GM21390 (cell line): ENCODE data around the gene IFITM10.

Experiments
- ATAC-seq: cut with Tn5 transposase; IDR thresholded peaks from one replicate; pipeline ENCODE4 v1.9.1; 2021; ENCODE audit not compliant: unreplicated experiment

IFITM10 gene

DNA sequence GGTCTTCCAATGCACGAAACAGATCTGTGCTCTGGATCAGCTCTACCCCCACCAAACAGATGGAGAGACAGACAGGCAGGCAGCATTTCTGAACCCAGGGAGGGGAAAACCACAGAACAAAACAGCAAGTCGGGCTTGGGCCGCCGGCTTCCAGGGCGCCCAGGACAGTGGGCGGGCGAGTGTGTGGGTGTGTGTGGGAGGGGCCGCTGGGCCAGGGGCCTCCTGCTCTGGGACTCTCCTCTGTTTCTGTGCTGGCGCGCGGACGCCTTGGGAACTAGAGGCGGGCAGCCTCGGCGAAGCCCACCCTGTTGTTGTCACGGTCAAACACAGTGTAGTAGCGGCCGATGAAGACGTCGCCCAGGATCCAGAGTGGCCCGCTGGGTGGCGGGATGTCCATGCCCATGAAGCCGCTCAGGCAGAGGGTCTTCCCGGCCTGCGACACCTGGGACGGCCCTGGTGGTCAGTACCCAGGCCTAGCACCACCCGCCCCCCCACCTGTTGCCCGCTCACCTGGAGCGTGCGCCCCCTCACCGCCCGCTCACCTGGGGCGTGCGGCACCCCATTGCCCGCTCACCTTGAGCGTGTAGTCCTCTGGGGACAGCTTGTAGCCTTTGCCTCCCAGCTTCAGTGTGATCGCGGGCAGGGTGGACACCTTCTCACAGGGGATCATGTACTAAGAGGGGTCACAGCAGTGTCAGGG, 3.0 kb upstream of the IFITM10 start:
- ATAC-seq: no peak

DNA sequence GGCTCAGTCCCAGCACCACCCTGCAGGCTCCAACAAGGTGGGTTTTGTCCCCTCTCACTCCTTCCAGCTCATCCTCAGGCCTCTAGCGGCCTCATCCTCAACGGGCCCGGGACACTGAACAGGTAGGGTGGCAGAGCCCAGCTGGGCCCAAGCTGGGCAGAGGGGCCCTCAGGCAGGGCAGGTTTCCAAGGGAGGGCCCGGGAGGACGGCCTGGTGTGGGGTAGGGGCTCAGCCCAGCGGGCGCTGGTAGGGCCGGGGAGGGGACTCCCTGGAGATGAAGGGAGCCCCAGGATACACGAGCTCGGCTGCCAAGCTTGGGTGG, 2.5 kb upstream of the IFITM10 start:
- ATAC-seq: no peak

DNA sequence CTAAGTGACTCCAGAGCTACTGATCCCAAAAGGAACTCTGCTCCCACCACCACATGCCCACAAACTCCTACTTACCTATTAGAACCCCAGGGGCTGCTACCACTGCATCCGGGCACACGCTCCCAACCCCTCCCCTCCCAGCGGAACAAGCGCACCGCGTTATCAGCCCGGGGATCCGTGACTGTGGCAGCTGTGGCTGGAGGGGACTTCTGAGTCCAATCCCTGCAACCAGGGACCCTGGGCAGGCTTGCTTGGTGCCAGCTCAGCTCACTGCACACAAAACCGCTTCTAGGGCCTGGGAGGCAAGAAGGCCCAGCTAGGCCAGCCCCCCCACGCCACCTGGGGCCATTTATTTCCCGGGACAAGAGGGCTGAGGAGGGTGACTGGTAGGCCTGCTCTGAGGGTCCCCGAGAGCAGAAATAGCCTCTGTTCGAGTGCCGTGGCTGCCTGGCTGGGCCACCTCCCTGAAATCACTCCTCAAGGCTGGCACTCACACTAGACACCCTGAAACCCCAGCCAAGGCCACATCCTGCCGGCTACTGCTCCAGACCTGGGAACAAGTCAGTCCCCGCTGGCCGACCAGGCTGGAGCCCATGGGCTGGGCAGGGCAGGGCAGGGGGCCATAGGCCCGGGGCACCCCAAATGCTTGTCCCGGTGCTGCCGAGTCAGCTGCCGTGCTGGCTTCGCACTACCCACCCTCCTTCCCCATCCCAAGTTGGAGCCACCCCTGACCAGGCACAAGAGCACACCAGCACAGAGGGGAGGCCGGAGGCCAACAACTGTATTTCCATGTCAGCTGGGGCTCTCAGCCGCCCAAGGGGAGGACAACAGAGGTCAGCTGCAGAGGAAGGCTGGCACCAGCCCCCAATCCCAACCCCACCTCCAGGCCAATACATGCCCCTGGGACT, 1.9 kb upstream of the IFITM10 start:
- ATAC-seq: no peak

DNA sequence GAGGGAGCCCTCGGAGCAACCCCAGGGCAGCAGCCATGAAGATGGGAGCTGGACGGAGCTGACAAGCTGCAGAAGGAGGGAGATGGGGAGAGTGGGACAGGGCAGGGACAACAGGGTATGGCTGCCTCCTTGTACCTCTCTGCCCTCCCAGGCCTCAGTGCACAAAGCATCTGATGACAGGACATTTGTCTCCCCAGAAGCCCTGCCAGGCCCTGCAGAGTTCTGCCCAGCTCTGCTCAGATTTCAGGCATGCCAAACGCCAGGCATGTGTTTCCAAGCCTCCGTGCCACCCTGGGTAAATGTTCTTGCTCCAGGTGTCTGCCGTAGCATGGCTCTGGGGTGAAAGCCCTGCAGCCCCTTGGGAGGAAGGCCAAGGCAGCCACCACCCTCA, 1.1 kb upstream of the IFITM10 start:
- no peak for ATAC-seq

DNA sequence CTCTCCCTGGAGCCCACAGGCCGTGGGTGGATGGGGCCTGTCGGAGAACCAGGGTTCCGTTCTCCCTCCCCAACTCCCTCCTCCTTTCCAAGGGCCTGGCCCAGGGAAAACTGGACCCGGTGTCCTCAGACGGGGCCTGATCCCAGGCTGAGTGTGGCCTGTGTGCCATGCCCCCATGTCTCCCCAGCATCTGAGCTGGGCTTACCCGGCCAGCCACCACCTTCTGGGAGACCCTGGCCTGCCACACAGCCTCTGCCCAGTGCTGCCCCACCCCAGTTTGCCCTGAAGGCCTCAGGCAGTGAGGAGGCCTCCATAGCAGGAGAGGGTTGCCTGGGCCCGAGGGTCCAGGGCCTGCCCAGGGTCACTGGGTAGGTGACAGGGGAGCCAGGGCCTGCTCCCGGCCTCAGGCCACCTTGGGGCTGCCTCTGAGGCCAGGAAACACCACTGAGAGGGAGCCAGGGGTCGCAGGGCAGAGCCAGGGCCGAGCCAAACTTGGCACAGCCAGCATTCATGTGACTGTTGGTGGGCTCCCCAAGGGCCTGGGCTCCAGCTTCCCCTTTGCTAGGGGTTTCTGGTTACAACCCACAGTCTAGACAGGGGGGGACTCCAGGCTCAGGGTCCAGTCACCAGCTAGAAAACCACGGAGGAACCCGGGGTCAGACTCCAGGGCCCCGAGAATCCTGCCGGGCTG, 590 bp upstream of the IFITM10 start:
- ATAC-seq: no peak

DNA sequence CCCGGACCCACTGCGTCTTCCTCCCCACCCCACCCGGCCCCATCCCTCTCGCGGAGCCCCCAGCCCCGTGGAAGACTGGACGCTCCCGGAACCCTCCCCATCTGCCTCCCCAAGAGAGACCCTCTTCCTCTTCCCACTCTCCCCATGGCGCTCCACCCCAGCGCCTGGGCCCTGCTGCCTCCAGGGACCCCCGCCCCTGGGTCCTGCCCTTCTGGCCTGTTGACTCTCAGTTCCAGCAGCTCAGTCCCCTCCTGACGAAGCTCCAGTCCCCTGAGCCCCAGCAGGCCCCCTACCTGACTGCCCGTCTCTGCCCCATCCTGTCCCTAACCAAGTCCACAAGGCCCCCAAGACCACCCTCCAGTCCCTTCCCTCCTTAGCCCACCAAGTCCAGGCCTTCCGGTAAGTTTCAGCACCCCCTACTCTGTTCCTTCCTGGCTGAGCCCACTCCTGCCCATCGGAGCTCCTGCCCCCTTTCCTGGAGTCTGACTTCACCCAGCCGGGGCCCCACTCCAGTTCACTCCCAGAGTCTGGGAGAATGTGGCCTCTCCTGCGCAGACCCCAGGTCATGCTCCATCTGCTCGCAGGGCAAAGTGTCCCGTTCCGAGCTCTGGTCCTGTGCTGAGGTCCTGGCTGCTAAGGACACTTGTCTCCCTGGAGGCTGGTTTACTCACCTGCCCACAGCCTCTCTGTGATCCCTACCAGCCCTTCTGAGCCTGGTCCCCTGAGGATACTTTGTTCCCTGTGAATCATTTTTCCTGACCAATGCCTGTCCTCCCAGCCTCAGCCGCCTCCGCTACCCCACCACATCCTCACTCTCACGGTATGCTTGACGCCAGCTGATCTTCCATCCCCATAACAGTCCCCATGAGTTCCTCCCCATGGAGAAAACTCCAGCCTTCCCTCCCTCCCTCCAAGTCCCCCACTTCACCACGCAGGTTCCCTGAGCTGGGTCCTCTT, 722 bp downstream of the IFITM10 start:
- no peak for ATAC-seq

DNA sequence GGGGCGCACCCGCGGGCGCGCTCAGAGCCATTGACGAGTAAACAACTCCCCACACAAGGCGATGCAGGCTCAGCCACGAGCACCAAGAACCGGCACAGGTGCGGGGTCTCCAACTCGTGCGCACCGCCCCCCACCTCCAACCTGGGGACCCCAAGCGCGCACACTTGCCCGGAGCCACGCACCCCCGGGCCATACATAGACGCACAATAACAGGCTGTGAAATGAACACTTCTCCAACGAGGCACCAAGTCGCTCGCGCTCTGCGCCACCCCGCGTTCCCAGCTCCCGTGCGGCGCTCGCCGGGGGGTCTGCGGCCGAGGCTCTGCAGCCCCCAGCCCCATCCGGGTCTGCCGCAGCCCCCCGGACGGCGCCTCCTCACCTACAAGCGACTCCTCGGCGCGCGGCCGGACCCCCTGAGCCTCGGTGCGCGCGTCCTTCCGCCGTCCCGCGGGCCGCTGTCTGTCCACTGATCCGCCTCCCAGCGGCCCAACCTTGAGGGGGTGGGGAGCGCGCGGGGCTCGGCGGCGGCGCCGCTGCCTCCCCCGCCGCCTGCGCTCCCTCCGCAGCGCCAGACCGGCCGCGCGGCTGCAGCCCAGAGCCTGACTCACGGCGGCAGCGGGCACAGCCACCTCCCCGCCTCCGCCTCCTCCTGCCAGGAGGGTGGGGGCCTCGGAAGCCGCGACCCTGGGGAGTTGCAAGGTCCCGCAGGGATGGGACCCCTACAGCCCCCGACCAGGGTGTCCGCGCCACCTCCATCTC, 1.6 kb downstream of the IFITM10 start:
- no peak for ATAC-seq

DNA sequence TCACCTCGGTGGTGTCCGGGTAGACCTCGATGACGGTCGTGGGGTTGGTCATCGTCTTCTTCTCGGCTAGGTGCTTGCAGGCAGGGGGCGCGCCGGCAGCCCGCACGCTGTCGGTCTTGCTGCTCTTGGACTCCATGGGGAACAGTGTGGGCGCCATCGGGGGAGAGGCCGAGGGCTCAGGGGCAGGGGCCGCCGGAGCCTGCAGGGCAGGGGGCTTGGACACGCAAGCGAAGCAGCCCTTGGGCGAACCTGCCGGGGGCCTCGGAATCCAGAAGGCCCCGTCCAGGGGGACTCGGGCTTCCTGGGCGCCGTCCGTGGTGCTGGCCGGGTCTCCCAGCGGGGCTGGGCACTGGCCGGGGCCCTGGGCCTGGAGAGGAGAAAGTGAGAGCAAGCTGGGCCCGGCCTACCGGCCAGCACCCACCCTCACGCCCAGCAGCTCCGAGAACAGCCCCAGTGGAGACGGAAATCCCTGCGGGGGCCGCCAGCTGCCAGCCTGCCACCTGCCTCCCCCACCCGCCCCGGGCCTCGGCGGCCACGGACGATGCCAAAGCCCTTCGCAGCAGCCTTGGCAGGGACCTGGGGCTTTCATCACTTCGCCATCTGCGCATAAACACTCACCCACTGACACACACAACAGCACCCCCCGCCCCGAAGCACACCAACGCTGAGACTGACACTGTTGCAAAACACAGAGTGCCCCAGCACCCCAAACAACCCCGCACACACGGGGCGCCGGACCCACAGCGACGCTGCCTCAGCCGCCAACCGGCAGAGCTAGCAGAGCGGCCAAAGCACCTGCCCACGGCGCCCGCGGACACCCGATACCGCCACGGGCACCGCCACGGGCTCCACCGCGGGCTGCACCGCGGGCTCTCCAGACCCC, 2.4 kb downstream of the IFITM10 start:
- ATAC-seq: no peak

DNA sequence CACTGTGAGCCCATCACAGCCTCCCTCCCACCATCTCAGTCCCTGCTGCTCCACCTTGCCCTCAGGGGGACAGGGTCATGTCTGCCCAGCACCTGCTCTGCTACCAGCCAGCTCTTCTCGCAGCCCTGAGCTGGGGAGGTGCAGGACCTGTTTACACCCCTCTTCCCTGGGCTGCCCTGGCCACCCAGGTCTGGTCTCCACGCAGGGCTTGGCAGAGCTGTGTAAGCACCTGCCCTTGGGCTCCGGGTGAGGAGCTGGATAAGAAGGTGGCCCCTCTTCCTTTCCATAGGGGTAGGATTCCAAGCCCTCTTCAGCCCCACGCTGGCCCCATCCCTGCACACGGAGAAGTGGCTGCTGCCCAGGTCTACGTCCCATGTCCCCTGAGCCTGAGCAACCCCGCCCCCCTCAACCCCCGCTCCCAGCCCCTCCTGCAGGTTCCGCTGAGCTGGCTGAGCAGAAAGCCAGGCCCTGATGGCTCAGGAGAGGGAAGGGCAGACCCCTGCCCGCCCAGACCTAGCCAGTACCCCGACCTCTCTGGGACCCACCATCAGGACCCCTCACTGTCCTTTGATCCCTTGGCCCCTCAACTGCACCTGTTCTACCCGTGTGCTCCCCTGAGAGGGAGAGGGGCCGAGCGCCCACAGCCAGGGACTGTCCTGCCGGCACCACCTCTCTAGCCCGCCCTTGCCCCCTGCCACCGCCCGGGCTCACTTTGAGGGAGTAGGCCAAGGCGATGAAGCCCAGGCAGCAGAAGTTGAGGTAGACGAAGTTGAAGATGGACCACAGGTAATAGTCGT, 3.2 kb downstream of the IFITM10 start:
- no peak for ATAC-seq

DNA sequence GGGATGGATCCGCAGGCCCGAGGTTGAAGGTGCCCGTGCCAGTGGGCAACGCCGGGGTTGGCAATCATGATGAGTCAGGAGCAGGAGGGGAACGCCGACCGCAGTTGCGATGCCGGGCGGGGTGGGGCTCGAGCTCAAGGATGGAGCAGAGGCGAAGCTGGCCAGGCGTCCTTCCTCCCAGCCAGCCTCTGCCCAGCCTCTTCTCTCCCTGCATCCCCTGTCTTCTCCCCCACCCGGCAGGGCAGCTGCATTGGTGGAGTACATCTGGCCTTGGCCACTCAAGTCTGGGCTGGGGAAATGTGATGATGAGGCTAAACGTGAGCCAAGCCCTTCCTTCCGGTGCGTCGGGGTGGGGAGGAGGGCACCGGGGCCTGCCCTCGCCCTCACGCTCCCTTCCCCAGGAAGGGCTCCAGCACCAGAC, 3.9 kb downstream of the IFITM10 start:
- ATAC-seq: no peak

DNA sequence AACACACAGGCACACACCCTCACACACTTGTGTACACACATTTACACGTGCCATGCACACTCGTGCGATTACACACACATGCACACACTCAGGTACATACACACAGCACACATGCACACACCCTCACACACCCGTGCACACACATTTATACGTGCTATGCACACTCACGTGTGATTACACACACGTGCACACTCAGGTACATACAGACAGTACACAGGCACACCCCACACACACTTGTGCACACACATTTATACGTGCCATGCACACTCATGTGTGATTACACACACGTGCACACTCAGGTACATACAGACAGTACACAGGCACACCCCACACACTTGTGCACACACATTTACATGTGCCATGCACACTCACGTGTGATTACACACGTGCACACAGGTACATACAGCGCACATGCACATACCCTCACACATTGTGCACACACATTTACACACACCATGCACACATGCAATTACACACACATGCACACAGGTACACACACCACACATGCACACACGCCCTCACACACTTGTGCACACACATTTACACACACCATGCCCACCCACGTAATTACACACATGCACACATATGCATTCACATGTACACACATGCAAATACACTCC, 4.6 kb downstream of the IFITM10 start:
- no peak for ATAC-seq

DNA sequence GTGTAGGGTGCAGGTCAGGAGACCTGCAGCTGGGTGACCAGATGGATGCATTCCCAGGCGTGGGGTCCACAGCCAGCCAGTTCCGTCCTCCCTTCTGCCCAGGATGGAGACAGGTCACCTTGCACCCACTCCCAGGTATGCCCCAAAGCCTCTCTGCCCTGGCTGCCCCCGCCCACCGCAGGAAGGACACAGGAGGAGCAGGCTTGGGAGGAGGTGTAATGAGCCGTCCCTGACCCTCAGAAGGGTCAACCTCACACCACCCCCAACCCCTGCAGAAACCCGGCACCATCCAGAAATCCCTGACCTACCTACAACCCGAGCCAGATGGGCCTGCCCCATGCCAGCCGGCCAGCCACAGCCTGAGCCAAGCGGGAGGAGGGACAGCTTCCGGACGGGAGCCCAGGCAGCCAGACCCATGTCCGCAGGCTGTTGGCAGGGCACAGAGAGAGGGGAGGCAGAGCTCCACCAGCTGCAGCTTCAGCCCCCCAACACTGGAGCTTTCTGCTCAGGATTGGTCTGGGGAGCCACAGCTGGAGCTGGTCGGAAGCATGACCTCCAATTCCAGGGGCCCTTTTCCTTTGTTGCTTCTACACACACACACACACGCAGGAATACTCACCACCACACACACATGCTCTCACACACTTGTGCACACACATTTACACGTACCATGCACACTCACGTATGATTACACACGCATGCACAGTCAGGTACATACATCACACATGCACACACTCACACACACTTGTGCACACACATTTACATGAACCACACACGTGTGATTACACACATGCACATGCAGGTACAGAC, 5.3 kb downstream of the IFITM10 start:
- ATAC-seq: no peak

DNA sequence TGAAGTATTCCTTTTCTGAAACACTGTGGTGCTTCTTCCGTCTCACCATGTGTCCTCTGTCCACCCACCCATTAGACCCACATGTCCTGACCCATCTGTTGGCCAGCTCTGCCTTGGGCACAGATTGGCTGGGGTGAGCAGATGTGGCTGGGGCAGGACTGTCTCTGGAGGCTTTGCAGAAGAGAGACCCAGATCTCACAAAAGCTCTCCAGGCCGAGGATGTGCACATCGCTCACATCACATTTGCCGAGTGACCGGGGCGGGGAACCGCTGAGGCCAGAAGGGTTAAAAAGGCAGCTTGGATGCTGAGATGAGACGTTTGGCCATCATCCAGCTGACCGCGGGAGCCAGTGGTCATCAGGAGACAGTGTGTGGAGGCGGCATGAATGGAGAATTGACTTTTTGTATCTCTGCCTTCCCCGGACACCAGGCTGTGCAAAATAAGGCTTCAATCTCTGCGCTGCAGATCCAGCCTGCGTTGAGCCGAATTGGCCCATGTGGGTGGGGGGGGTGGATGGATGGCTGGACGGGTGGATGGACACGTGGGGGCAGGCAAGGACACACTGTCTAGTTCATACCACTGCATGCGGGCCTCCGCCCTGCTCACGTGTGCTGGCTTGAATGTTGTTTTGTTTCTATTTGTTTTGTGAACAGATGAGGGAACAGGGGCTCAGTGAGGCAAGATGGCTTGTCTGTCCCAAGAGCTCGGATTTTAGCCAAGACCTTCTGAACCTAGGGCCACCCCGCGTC, 6.1 kb downstream of the IFITM10 start:
- ATAC-seq: no peak

DNA sequence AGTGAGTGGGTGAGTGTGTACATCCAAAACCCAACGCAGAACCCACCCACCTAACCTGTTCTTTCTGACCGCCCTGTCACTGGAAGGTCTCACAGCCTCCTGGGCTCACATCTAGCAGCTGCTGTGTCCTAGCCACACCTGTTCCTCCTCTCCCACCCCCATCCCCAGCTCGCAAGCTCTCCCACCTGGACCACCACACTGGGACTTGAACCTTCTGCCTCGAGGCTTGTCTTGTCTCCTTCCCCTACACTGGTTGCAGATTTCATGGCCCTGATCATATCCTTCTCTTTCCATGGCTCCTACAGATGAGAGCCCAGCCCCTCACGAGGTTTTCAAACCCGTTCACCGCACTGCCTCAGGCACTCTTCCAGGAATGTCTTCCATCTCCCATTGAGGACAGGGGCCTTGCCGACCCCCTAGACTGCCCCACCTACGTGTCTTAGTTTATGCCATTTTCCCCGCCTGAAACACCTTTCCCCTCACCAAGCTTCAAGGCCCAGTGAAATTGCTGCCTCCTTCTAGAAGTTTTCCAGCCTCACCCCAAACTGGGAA, 6.7 kb downstream of the IFITM10 start:
- ATAC-seq: no peak

DNA sequence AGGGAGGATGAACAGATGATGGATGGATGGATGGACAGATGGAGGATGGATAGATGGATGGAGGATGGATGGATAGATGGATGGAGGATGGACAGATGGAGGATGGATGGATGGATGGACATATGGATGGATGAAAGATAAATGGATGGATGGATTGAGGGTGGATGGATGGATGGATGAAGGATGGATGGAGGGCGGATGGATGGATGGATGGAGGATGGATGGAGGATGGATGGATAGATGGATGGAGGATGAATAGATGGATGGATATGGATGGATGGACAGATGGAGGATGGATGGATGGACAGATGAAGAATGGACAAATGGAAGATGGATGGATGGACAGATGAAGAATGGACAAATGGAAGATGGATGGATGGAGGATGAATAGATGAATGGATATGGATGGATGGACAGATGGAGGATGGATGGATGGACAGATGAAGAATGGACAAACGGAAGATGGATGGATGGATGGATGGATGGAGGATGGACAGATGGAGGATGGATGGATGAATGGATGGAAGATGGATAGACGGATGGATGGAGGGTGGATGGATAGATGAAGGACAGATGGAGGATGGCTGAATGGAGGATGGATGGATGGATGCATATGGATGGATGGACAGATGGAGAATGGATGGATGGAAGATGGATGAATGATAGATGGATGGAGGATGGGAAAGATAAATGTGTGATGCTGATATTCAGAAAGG, 7.4 kb downstream of the IFITM10 start:
- no peak for ATAC-seq
